ENCODE measurements around the gene METTL25B.

The METTL25B gene

DNA sequence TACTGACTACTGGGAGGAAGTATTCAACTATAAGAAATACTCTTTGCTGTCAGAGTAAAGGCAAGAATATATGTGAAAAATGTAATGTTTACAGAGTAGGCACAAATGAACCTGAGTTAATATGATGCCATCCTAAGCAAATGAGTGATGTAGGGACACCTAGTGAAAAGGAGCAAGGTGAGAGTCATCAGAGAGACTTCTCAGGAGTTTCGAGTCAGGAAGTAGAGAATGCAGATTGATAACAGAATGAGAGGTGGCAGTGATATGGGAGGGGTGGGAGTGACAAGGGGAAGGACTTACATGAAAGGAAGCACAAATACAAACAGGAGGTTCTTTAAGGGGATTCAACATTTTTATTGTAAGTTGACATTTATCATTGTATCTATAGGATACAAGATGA, 49.3 kb downstream of the METTL25B start:
- no peaks in the 10 kb centered on the region for H3K9me2 ChIP-seq (replicated peaks; ENCODE audit: low read depth, low read length)
- peak overlapping the region; percentile 57 for H3K4me2 ChIP-seq (ENCODE audit: low read depth, low read length, poor library complexity, severe bottlenecking)
- TF ChIP-seq, protein P1, sequence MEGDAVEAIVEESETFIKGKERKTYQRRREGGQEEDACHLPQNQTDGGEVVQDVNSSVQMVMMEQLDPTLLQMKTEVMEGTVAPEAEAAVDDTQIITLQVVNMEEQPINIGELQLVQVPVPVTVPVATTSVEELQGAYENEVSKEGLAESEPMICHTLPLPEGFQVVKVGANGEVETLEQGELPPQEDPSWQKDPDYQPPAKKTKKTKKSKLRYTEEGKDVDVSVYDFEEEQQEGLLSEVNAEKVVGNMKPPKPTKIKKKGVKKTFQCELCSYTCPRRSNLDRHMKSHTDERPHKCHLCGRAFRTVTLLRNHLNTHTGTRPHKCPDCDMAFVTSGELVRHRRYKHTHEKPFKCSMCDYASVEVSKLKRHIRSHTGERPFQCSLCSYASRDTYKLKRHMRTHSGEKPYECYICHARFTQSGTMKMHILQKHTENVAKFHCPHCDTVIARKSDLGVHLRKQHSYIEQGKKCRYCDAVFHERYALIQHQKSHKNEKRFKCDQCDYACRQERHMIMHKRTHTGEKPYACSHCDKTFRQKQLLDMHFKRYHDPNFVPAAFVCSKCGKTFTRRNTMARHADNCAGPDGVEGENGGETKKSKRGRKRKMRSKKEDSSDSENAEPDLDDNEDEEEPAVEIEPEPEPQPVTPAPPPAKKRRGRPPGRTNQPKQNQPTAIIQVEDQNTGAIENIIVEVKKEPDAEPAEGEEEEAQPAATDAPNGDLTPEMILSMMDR (conservative IDR thresholded peaks at IDR 0.05; ENCODE audit: low read length) = no peak
- TF ChIP-seq EZH2phosphoT487 (IDR thresholded peaks at IDR 0.05; ENCODE audit: borderline replicate concordance) = no peak
- H3K9me3 ChIP-seq (ENCODE audit: insufficient read depth, low read depth, low read length) = no peaks in the 10 kb centered on the region
- H3K79me2 ChIP-seq (ENCODE audit: insufficient read depth, low read length) = peaks cover 95% of the 10 kb centered on the region
- H3K4me1 ChIP-seq (ENCODE audit: insufficient read depth, low read length, poor library complexity, severe bottlenecking) = peaks cover 37% of the 10 kb centered on the region
- H3K36me3 ChIP-seq (ENCODE audit: insufficient read depth, low read length) = peaks cover 19% of the 10 kb centered on the region; the same call in 1 of the 2 replicates
- H3K4me3 ChIP-seq (ENCODE audit: low read length, poor library complexity, severe bottlenecking) = peak overlapping the region; percentile 2
- no peaks in the 10 kb centered on the region for H3F3A ChIP-seq (ENCODE audit: low read depth)
- H4K20me1 ChIP-seq (ENCODE audit: insufficient read depth, low read length, poor library complexity, severe bottlenecking) = peaks cover 66% of the 10 kb centered on the region
- peak overlapping the region; percentile 18 for H3K9ac ChIP-seq (ENCODE audit: low read depth, low read length, poor library complexity, severe bottlenecking)
- no peak overlapping the region for H2AFZ ChIP-seq (ENCODE audit: low read length)
- H3K27me3 ChIP-seq (ENCODE audit: insufficient read depth, low read length, poor library complexity, severe bottlenecking) = no peaks in the 10 kb centered on the region

DNA sequence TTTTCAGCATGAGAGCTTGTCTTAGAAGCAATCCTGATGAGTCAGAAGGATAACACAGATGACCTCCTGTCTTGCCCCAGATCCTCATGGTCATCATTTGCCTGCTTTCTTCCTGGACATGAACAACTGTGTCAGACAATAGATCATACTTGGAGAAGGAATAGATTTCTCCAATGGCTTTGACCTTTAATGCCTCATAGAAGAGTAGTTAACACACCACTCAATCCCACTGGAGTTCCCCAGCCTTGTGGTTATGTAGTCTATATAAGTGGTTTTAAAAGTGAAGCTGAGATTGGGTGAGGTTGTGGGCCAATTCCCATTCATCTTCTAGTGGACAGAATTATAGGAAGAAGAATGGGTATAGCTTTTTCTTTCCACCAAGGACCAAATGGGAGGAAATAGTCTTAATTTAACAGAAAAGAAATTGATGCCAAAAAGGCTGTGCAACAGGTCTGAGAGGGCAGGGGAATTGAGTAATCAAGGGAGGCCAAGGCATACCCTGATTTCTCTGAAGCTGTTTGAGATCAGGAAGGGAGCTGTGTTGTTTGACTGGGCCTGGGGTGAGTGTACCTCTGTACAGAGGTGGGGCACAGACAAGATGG, 53.4 kb downstream of the METTL25B start:
- TF ChIP-seq, protein P1 (conservative IDR thresholded peaks at IDR 0.05; ENCODE audit: low read length) = no peak
- TF ChIP-seq EZH2phosphoT487 (IDR thresholded peaks at IDR 0.05; ENCODE audit: borderline replicate concordance) = no peak
- Histone ChIP-seq H3K4me1 (ENCODE audit: insufficient read depth, low read length, poor library complexity, severe bottlenecking) (peaks cover 15% of the 10 kb centered on the region), H3K9ac (ENCODE audit: low read depth, low read length, poor library complexity, severe bottlenecking) (no peak overlapping the region), H3F3A (ENCODE audit: low read depth) (no peaks in the 10 kb centered on the region), H3K27me3 (ENCODE audit: insufficient read depth, low read length, poor library complexity, severe bottlenecking) (no peaks in the 10 kb centered on the region), H3K9me3 (ENCODE audit: insufficient read depth, low read depth, low read length) (no peaks in the 10 kb centered on the region), H4K20me1 (ENCODE audit: insufficient read depth, low read length, poor library complexity, severe bottlenecking) (peaks cover 38% of the 10 kb centered on the region), H2AFZ (ENCODE audit: low read length) (no peak overlapping the region), H3K4me2 (ENCODE audit: low read depth, low read length, poor library complexity, severe bottlenecking) (no peak overlapping the region), H3K36me3 (ENCODE audit: insufficient read depth, low read length) (peaks cover 50% of the 10 kb centered on the region), H3K4me3 (ENCODE audit: low read length, poor library complexity, severe bottlenecking) (no peak overlapping the region), H3K79me2 (ENCODE audit: insufficient read depth, low read length) (peaks cover 68% of the 10 kb centered on the region), H3K9me2 (replicated peaks; ENCODE audit: low read depth, low read length) (no peaks in the 10 kb centered on the region)

DNA sequence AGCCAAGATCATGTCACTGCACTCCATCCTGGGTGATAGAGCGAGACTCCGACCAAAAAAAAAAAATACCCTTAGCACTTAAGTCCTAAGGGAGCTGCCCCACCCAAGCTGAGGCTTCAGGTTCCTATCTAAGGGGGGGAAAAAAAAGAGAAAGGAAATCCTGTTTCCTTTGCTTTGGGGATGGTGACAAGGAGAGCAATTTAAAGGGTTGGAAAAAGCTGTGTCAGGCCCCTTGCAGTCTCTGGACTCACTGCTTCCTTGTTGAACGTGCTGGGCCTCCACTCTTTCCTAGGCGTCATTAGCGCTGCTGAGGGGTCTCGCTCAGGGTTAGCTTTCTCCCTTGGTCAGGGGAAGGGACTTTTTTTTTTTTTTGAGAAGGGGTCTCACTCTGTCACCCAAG, 57.2 kb downstream of the METTL25B start:
- TF ChIP-seq EZH2phosphoT487 (IDR thresholded peaks at IDR 0.05; ENCODE audit: borderline replicate concordance) = no peak
- TF ChIP-seq, protein P1 (conservative IDR thresholded peaks at IDR 0.05; ENCODE audit: low read length) = no peak
- Histone ChIP-seq H3F3A (ENCODE audit: low read depth) (no peaks in the 10 kb centered on the region), H3K36me3 (ENCODE audit: insufficient read depth, low read length) (peaks cover 75% of the 10 kb centered on the region), H3K4me3 (ENCODE audit: low read length, poor library complexity, severe bottlenecking) (no peak overlapping the region), H3K9me3 (ENCODE audit: insufficient read depth, low read depth, low read length) (no peaks in the 10 kb centered on the region), H2AFZ (ENCODE audit: low read length) (no peak overlapping the region), H3K4me2 (ENCODE audit: low read depth, low read length, poor library complexity, severe bottlenecking) (no peak overlapping the region), H3K9me2 (replicated peaks; ENCODE audit: low read depth, low read length) (no peaks in the 10 kb centered on the region), H3K9ac (ENCODE audit: low read depth, low read length, poor library complexity, severe bottlenecking) (no peak overlapping the region), H4K20me1 (ENCODE audit: insufficient read depth, low read length, poor library complexity, severe bottlenecking) (peaks cover 16% of the 10 kb centered on the region), H3K4me1 (ENCODE audit: insufficient read depth, low read length, poor library complexity, severe bottlenecking) (no peaks in the 10 kb centered on the region), H3K27me3 (ENCODE audit: insufficient read depth, low read length, poor library complexity, severe bottlenecking) (no peaks in the 10 kb centered on the region), H3K79me2 (ENCODE audit: insufficient read depth, low read length) (peaks cover 43% of the 10 kb centered on the region)
